ENCODE measurements around the gene CLDN4. TPM values are rescaled to one million over a fixed set of nuclear protein-coding genes. Genes with fewer than 3 reads are reported as not detected.

Gene CLDN4
- total and polyA plus RNA-seq, 2 donors (not counting 3 experiments of a cell fraction or from before 2014, with no cell fraction given): 0.13 to 0.15 TPM

DNA sequence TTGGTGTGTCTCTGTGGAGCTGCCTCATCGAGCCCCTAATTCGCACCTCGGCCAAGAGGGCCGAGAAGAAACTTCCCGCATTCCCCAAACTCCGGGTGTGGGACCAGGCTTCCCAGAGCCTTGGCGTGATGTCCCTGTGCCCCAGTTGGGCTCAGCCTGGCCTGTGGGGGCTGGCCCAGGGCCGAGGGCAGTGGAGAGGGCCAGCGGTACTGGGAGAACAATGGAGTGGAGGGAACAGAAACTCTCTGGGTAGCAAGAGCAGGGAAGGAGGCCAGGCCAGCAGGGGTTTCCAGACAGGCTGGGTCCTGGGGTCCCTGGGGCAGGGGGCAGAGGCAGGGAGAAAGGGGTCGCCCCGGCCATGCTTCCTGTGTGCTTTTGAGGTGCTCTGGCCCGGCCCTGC lies 46.2 kb downstream of the CLDN4 start:
- intact Hi-C loops (cut with micrococcal nuclease) (no loop called here), dilution Hi-C loops (cut with MboI; ENCODE audit: extremely low pct_ligation_motif_present, low sequenced_read_pairs) (no loop called here)
- Histone ChIP-seq H3K9me3 (replicated peaks; ENCODE audit: control insufficient read depth, insufficient read depth, low read length) (no peaks in the 10 kb centered on the region), H3K4me2 (ENCODE audit: insufficient read depth, low read length) (no peak overlapping the region), H3K9me1 (replicated peaks; ENCODE audit: control insufficient read depth, extremely low read depth, insufficient read depth, low read length) (no peaks in the 10 kb centered on the region), H3K4me1 (ENCODE audit: control insufficient read depth, extremely low read depth, insufficient read depth, low read length) (peaks cover 9% of the 10 kb centered on the region), H3K27me3 (ENCODE audit: control insufficient read depth in 2 of 2, insufficient read depth in 2 of 2, low read length in 2 of 2) (peaks cover 6 to 22% of the 10 kb centered on the region in 2 experiments), H3K4me3 (replicated peaks in 1 of 3; ENCODE audit: insufficient read depth in 1 of 3, low read depth in 1 of 3, low read length in 3 of 3) (no peak overlapping the region), H3K9ac (replicated peaks; ENCODE audit: extremely low read depth, insufficient read depth, low read length) (no peak overlapping the region), H2AFZ (ENCODE audit: low read depth, low read length) (no peak overlapping the region), H3K36me3 (ENCODE audit: control insufficient read depth in 2 of 2, extremely low read depth in 1 of 2, insufficient read depth in 2 of 2, low read length in 2 of 2) (no peaks in the 10 kb centered on the region), H3K79me2 (ENCODE audit: control insufficient read depth, insufficient read depth, low read length) (no peaks in the 10 kb centered on the region), H4K20me1 (replicated peaks; ENCODE audit: control insufficient read depth, extremely low read depth, insufficient read depth, low read length) (no peaks in the 10 kb centered on the region), H3K27ac (ENCODE audit: insufficient read depth, low read depth, low read length) (no peak overlapping the region)
- no peak for DNase-seq (ENCODE audit: low read depth, low spot score)
- CTCF ChIA-PET: no interaction called here
- FAIRE-seq: no peak
- POLR2A ChIA-PET: no interaction called here
- TF ChIP-seq, protein P1, sequence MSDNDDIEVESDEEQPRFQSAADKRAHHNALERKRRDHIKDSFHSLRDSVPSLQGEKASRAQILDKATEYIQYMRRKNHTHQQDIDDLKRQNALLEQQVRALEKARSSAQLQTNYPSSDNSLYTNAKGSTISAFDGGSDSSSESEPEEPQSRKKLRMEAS (IDR thresholded peaks at IDR 0.05; ENCODE audit: insufficient read depth, insufficient read length): no peak
- TF ChIP-seq GATA2 (IDR thresholded peaks at IDR 0.05; ENCODE audit: insufficient read depth, insufficient read length, low read depth, low read length): no peak
- no peak for TF ChIP-seq JUN (IDR thresholded peaks at IDR 0.05; ENCODE audit: borderline replicate concordance, insufficient read depth, insufficient read length, low read depth)
- TF ChIP-seq POLR2A (IDR thresholded peaks at IDR 0.05; ENCODE audit: low read depth, low read length): no peak
- TF ChIP-seq FOS (IDR thresholded peaks at IDR 0.05; ENCODE audit: borderline replicate concordance, insufficient read depth, low read length): no peak
- TF ChIP-seq EZH2 (IDR thresholded peaks at IDR 0.05; ENCODE audit: borderline replicate concordance, low read depth, low read length, severe bottlenecking): no peak
- TF ChIP-seq, protein P2, sequence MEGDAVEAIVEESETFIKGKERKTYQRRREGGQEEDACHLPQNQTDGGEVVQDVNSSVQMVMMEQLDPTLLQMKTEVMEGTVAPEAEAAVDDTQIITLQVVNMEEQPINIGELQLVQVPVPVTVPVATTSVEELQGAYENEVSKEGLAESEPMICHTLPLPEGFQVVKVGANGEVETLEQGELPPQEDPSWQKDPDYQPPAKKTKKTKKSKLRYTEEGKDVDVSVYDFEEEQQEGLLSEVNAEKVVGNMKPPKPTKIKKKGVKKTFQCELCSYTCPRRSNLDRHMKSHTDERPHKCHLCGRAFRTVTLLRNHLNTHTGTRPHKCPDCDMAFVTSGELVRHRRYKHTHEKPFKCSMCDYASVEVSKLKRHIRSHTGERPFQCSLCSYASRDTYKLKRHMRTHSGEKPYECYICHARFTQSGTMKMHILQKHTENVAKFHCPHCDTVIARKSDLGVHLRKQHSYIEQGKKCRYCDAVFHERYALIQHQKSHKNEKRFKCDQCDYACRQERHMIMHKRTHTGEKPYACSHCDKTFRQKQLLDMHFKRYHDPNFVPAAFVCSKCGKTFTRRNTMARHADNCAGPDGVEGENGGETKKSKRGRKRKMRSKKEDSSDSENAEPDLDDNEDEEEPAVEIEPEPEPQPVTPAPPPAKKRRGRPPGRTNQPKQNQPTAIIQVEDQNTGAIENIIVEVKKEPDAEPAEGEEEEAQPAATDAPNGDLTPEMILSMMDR (IDR thresholded peaks at IDR 0.05; ENCODE audit: extremely low read depth in 1 of 2, insufficient read depth in 1 of 2, low read depth in 1 of 2, low read length in 2 of 2): no peak
- no peak for TF ChIP-seq POLR2AphosphoS5 (IDR thresholded peaks at IDR 0.05; ENCODE audit: insufficient read depth, low read depth, low read length)
- TF ChIP-seq MYC (IDR thresholded peaks at IDR 0.05; ENCODE audit: low read depth, low read length): no peak
- BruUV-seq (replicated peaks): no TSS peak
